ENCODE measurements around the gene SLC7A5.

The SLC7A5 gene

DNA sequence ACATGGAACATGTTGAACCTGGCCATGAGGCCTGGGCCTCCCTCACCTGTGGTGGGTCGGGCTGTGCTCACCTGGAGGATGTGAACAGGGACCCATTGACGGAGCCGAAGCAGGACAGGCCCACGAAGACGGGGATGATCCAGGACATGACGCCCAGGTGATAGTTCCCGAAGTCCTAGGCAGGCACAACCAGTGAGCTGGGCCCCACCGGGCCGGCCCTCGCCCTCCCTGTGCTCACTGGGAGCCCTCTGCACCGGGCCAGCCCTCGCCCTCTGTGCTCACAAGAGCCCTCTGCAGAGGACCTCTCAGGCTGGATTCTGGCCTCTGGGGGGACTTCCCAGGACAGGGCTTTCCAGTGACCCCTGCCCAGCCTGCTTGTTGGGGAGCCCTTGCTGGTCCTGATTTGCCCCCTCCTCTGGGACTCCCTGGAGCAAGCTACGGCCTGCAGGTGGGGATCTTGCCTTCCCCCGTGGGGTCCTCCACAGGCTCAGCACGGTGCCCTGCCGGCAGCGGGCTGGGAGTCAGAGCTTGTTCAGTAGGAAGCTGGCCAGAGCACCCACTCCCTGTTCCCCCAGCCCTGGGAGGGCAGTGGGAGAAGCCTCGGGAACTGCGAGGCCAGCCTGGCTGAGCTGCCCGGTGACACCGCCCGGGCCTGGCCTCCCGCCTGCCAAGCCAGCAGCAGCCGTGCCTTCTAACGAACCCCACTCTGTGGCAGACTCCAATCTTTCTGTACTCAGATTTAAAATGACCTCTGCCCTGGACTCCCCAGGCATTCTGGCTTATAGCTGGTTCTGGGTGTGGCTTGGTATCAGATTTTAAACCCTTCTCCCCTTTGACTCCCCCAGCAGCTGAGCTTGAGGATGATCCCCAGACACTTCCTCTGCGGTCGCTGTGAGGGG lies 30.4 kb downstream of the SLC7A5 start:
- TF ChIP-seq TAF1 (IDR thresholded peaks at IDR 0.05; ENCODE audit: borderline replicate concordance, insufficient read depth, low read length) = no peak
- no peak for TF ChIP-seq REST (IDR thresholded peaks at IDR 0.05; ENCODE audit: insufficient read depth in 1 of 2, low read depth in 2 of 2, low read length in 2 of 2)
- TF ChIP-seq POLR2AphosphoS5 (IDR thresholded peaks at IDR 0.05; ENCODE audit: low read depth, low read length) = no peak
- TF ChIP-seq SIN3A (IDR thresholded peaks at IDR 0.05; ENCODE audit: borderline replicate concordance, insufficient read depth, low read length) = no peak
- no peak for TF ChIP-seq FOXP2 (optimal IDR thresholded peaks at IDR 0.05; ENCODE audit: borderline replicate concordance, extremely low read depth, extremely low read length, insufficient read depth)

- TF ChIP-seq FOXP2 (optimal IDR thresholded peaks at IDR 0.05; ENCODE audit: borderline replicate concordance, extremely low read depth, extremely low read length, insufficient read depth) (no peak), REST (IDR thresholded peaks at IDR 0.05; ENCODE audit: insufficient read depth in 1 of 2, low read depth in 2 of 2, low read length in 2 of 2) (no peak), POLR2AphosphoS5 (IDR thresholded peaks at IDR 0.05; ENCODE audit: low read depth, low read length) (no peak), SIN3A (IDR thresholded peaks at IDR 0.05; ENCODE audit: borderline replicate concordance, insufficient read depth, low read length) (no peak), TAF1 (IDR thresholded peaks at IDR 0.05; ENCODE audit: borderline replicate concordance, insufficient read depth, low read length) (no peak)
Measured at GRCh38 chr16:87837627-87838289, 31.5 kb downstream of the SLC7A5 start.

- TF ChIP-seq FOXP2 (optimal IDR thresholded peaks at IDR 0.05; ENCODE audit: borderline replicate concordance, extremely low read depth, extremely low read length, insufficient read depth) = no peak
- no peak for TF ChIP-seq REST (IDR thresholded peaks at IDR 0.05; ENCODE audit: insufficient read depth in 1 of 2, low read depth in 2 of 2, low read length in 2 of 2)
- TF ChIP-seq SIN3A (IDR thresholded peaks at IDR 0.05; ENCODE audit: borderline replicate concordance, insufficient read depth, low read length) = no peak
- TF ChIP-seq TAF1 (IDR thresholded peaks at IDR 0.05; ENCODE audit: borderline replicate concordance, insufficient read depth, low read length) = no peak
- no peak for TF ChIP-seq POLR2AphosphoS5 (IDR thresholded peaks at IDR 0.05; ENCODE audit: low read depth, low read length)
Measured at GRCh38 chr16:87836844-87837581, 32.3 kb downstream of the SLC7A5 start.

- no peak for TF ChIP-seq FOXP2 (optimal IDR thresholded peaks at IDR 0.05; ENCODE audit: borderline replicate concordance, extremely low read depth, extremely low read length, insufficient read depth)
- TF ChIP-seq REST (IDR thresholded peaks at IDR 0.05; ENCODE audit: insufficient read depth in 1 of 2, low read depth in 2 of 2, low read length in 2 of 2) = no peak
- TF ChIP-seq POLR2AphosphoS5 (IDR thresholded peaks at IDR 0.05; ENCODE audit: low read depth, low read length) = no peak
- TF ChIP-seq SIN3A (IDR thresholded peaks at IDR 0.05; ENCODE audit: borderline replicate concordance, insufficient read depth, low read length) = no peak
- no peak for TF ChIP-seq TAF1 (IDR thresholded peaks at IDR 0.05; ENCODE audit: borderline replicate concordance, insufficient read depth, low read length)
Measured at GRCh38 chr16:87836346-87836843, 32.9 kb downstream of the SLC7A5 start.

Measured in PFSK-1 (cell line).